HL-60 (cell line): ENCODE results near the gene ZNF607.

Source experiments
- CTCF ChIP-seq: IDR thresholded peaks from one replicate; pipeline ENCODE4 v1.5.1; 2011; ENCODE audit warnings: low read length, control low read depth, inconsistent platforms; ENCODE audit not compliant: insufficient read depth
- REST ChIP-seq: IDR thresholded peaks from 2 replicates; pipeline ENCODE4 v1.6.1; 2012; ENCODE audit warnings: low read depth; ENCODE audit not compliant: insufficient replicate concordance

- TF ChIP-seq CTCF (no peak), REST (no peak)
These were observed 27.6 kb downstream of the ZNF607 start for GRCh38 chr19:37691881-37692504.
